K562 (cell line): Measurements from ENCODE around the gene AAR2. TPM values are rescaled to one million over a fixed set of nuclear protein-coding genes. Genes with fewer than 3 reads are reported as not detected.
A peak's percentile ranks its signal among the peaks of the same experiment; 100 is the strongest.

ENCODE experiments used
- ATAC-seq: fragments of 200-7000 bp; cut with Tn5 transposase; 3 replicates; pipeline ENCODE4 v1.9.1; 2020; ENCODE audit warnings: moderate library complexity
- BruUV-seq: library from RNA; stranded (reverse); fragments of 400-500 nt; replicated peaks from 2 replicates; lab custom pipeline; 2021; lab: Mats Ljungman, UMichigan
- CTCF ChIA-PET: fragments of 300-600 bp; formaldehyde crosslinking; extraction: SDS; loops from one replicate; lab custom pipeline; 2021; ENCODE audit warnings: low intra/inter-chr PET ratio; lab: Yijun Ruan, JAX
- POLR2A ChIA-PET: fragments of 300-600, 350-650 bp; sonication (Branson Sonifier 250); formaldehyde crosslinking; extraction: SDS; loops from one replicate; lab custom pipeline; 2021; ENCODE audit warnings: antibody characterized with exemption, inconsistent platforms; lab: Yijun Ruan, JAX
- DNase-seq, 4 experiments: peaks; one replicate each; pipeline versions ENCODE4 v3.0.0 to v3.0.0-alpha.2; 2011 to 2018; ENCODE audit warnings: low spot score in 3 of 4, mixed read lengths in 3 of 4; ENCODE audit errors: extremely low read depth in 1 of 4
- FAIRE-seq: peaks from 2 replicates; lab custom pipeline; 2011; peaks lifted over from hg19 to GRCh38; lab: Jason Lieb, UNC
- H2AFZ ChIP-seq: 2 replicates; pipeline ENCODE4 v1.6.0; 2011; ENCODE audit warnings: low read depth, low read length, control low read depth, inconsistent platforms
- H3K27ac ChIP-seq: fragments of 200-600 bp; 3 replicates; pipeline ENCODE4 v1.8.0; 2011; ENCODE audit warnings: low read depth, mild to moderate bottlenecking, control low read depth, inconsistent platforms, low read length, moderate library complexity, mixed read lengths; ENCODE audit errors: extremely low read depth
- H3K27me3 ChIP-seq, 2 experiments: fragments of 300-600 bp in 1 of 2; 2 replicates in 1 of 2; 3 replicates in 1 of 2; pipeline versions ENCODE4 v1.6.0 to v1.8.0; 2011; ENCODE audit warnings: inconsistent platforms in 2 of 2, low read length in 2 of 2, mild to moderate bottlenecking in 1 of 2, mixed read lengths in 1 of 2, moderate library complexity in 1 of 2; ENCODE audit not compliant: control insufficient read depth in 2 of 2, insufficient read depth in 2 of 2
- H3K36me3 ChIP-seq: fragments of 300-600 bp; 3 replicates; pipeline ENCODE4 v1.8.0; 2011; ENCODE audit warnings: mild to moderate bottlenecking, low read length, inconsistent platforms; ENCODE audit not compliant: control insufficient read depth, insufficient read depth
- H3K4me1 ChIP-seq, 2 experiments: fragments of 200-600 bp in 1 of 2; replicated peaks in 1 of 2; 2 replicates in 1 of 2; 3 replicates in 1 of 2; pipeline versions ENCODE4 v1.5.1 to v1.8.0; 2011; ENCODE audit warnings: inconsistent platforms in 2 of 2, low read length in 2 of 2, mild to moderate bottlenecking in 1 of 2, mixed read lengths in 1 of 2, moderate library complexity in 1 of 2; ENCODE audit not compliant: control insufficient read depth in 2 of 2, insufficient read depth in 2 of 2
- H3K4me2 ChIP-seq: 2 replicates; pipeline ENCODE4 v1.6.1; 2011; ENCODE audit warnings: low read length, control low read depth, inconsistent platforms, mixed read lengths; ENCODE audit not compliant: insufficient read depth
- H3K4me3 ChIP-seq: fragments of 200-600 bp; sonication (generic), shearing (Covaris generic); 2 replicates; pipeline ENCODE4 v1.5.1; 2016; ENCODE audit warnings: control low read depth, inconsistent platforms
- H3K79me2 ChIP-seq: fragments of 200-600 bp; 3 replicates; pipeline ENCODE4 v1.8.0; 2011; ENCODE audit warnings: low read length, inconsistent platforms; ENCODE audit not compliant: control insufficient read depth, insufficient read depth
- H3K9ac ChIP-seq, 2 experiments: 2 replicates each; pipeline versions ENCODE4 v1.6.0 to v1.6.1; 2011; ENCODE audit warnings: low read depth in 2 of 2, low read length in 2 of 2, control low read depth in 1 of 2, inconsistent platforms in 1 of 2, mild to moderate bottlenecking in 1 of 2, mixed read lengths in 1 of 2; ENCODE audit not compliant: insufficient read depth in 1 of 2
- H3K9me1 ChIP-seq: one replicate; pipeline ENCODE4 v1.6.0; 2011; ENCODE audit warnings: inconsistent platforms, mild to moderate bottlenecking, low read length, moderate library complexity; ENCODE audit not compliant: control insufficient read depth, insufficient read depth
- H3K9me3 ChIP-seq: replicated peaks from 2 replicates; pipeline ENCODE4 v1.5.1; 2011; ENCODE audit warnings: low read depth, low read length, inconsistent platforms; ENCODE audit not compliant: control insufficient read depth, insufficient read depth
- H4K20me1 ChIP-seq: replicated peaks from 2 replicates; pipeline ENCODE4 v1.6.1; 2011; ENCODE audit warnings: low read length, inconsistent platforms, mixed read lengths; ENCODE audit not compliant: control insufficient read depth, insufficient read depth
- ZNF507 ChIP-seq: conservative IDR thresholded peaks from 2 replicates; pipeline ENCODE4 v1.6.1; 2017; ENCODE audit warnings: missing genetic modification characterization, missing compliant biosample characterization
- WGBS: fragments of 100-300 bp; shearing (Covaris generic); methylation state at CpG from one replicate; pipeline ENCODE4 v1.1.6; 2016; ENCODE audit warnings: low coverage, mixed read lengths; ENCODE audit not compliant: insufficient coverage; ENCODE audit errors: missing lambda C conversion rate; 5-methylcytosine and 5-hydroxymethylcytosine counted together
- in situ Hi-C: fragments of 300-500 bp; cut with MboI; formaldehyde crosslinking; loops from 4 replicates; pipeline ENCODE4 v1.15.0; 2018; ENCODE audit warnings: inconsistent platforms, mixed read lengths
- intact Hi-C: fragments of 100-400 bp; cut with micrococcal nuclease; formaldehyde crosslinking; loops from 2 replicates; pipeline ENCODE4 v1.14.2; 2022
- polyA plus RNA-seq, 8 experiments: library from polyadenylated mRNA; depleted of rRNA in 4 of 8; stranded (reverse) in 5 of 8; unstranded in 3 of 8; fragments of >200 nt; fragmentation: Nextera tagmentation in 2 of 8; fragmentation: Illumina TruSeq in 1 of 8; extraction: Ambion mirVana in 2 of 8; extraction: Trizol in 1 of 8; gene quantifications; 2 replicates each; pipeline versions ENCODE4 v1.2.1 to v1.2.3, GENCODE V29; 2011 to 2014; ENCODE audit warnings: inconsistent platforms in 1 of 8, missing spikeins in 1 of 8
- total RNA-seq, 7 experiments: library from RNA; depleted of rRNA in 6 of 7; stranded (reverse); fragments of >200 nt in 6 of 7; fragmentation: Illumina TruSeq in 2 of 7; extraction: Trizol in 2 of 7; gene quantifications; 2 replicates each; pipeline versions ENCODE4 v1.2.1 to v1.2.3, GENCODE V29; 2011 to 2021; ENCODE audit warnings: low replicate concordance in 1 of 7
- TF ChIP-seq, protein P1 (sequence below), 3 experiments: IDR thresholded peaks in 2 of 3; conservative IDR thresholded peaks in 1 of 3; 2 replicates each; pipeline ENCODE4 v1.5.1; 2011 to 2012; ENCODE audit warnings: low read length in 3 of 3, mild to moderate bottlenecking in 3 of 3, control low read depth in 2 of 3, improper control_type of control experiment in 1 of 3, inconsistent platforms in 1 of 3, low read depth in 1 of 3, mixed read lengths in 1 of 3, moderate library complexity in 1 of 3; ENCODE audit not compliant: insufficient read depth in 2 of 3

Gene AAR2
- total and polyA plus RNA-seq, 9 of the 15 experiments (the other 6 are each of a cell fraction or from before 2014, with no cell fraction given), result 6.5 to 36.2 (median 24.7) TPM

DNA sequence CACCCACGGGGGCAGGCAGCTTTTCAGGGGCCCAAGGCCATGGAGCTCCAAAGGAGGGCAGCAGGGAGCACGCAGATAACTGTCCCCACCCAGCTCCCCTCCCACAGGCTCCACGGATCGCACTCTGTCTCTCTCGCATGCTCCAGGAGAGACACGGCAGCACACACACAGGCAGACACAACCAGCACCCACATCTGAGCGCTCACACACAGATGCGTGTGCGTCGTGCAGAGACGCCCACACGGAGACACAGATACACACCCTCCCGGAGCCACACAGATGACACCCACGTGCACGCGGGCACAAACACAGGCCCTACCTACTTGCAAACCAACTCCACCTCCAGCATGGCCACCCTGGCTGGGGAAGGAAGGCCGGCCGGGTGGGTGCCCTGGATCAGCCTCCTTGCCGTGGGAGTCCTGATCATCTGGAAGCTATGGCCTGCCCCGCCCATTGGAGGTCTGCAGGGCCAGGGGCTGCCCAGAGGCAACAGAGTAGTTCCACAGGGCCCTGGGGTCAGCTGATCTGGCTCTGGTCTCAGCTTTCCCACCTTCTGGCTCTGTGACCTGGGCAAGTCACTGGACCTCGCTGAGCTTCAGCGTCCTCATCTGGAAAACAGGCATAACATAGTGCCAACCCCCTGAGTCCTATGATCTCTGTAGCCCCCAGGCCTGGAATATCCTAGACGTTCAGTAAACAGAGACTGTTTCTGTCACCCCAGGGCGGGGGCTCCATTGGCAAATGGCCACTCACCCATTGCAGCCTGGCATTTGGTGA, 31.5 kb downstream of the AAR2 start:
- ATAC-seq (peak; percentile 71), DNase-seq (peak in 1 of 4 experiments; percentile 17), FAIRE-seq (no peak)
- Histone ChIP-seq H3K79me2 (no peaks in the 10 kb centered on the region), H3K4me1 (peaks cover 0 to 11% of the 10 kb centered on the region in 2 experiments; a peak in 2 of 5 replicates), H3K9ac (peak overlapping the region in 1 of 2 experiments; percentile 73; a peak in 1 of 4 replicates), H3K27ac (no peak overlapping the region), H4K20me1 (peaks cover 22% of the 10 kb centered on the region; the same call in 1 of the 2 replicates), H3K4me3 (no peak overlapping the region), H3K36me3 (no peaks in the 10 kb centered on the region), H3K9me3 (no peaks in the 10 kb centered on the region), H2AFZ (no peak overlapping the region), H3K4me2 (no peak overlapping the region), H3K27me3 (peaks cover 44 to 75% of the 10 kb centered on the region in 2 experiments; a peak in 4 of 5 replicates), H3K9me1 (no peaks in the 10 kb centered on the region)
- POLR2A ChIA-PET, result no interaction called here
- BruUV-seq, result no TSS peak
- no peak for TF ChIP-seq ZNF507 (tag)
- TF ChIP-seq, protein P1, sequence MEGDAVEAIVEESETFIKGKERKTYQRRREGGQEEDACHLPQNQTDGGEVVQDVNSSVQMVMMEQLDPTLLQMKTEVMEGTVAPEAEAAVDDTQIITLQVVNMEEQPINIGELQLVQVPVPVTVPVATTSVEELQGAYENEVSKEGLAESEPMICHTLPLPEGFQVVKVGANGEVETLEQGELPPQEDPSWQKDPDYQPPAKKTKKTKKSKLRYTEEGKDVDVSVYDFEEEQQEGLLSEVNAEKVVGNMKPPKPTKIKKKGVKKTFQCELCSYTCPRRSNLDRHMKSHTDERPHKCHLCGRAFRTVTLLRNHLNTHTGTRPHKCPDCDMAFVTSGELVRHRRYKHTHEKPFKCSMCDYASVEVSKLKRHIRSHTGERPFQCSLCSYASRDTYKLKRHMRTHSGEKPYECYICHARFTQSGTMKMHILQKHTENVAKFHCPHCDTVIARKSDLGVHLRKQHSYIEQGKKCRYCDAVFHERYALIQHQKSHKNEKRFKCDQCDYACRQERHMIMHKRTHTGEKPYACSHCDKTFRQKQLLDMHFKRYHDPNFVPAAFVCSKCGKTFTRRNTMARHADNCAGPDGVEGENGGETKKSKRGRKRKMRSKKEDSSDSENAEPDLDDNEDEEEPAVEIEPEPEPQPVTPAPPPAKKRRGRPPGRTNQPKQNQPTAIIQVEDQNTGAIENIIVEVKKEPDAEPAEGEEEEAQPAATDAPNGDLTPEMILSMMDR (IDR thresholded peaks at IDR 0.05 in 2 of 3, conservative IDR thresholded peaks at IDR 0.05 in 1 of 3; ENCODE audit: insufficient read depth in 2 of 3, low read depth in 1 of 3, low read length in 3 of 3), result peak; percentile 12 to 30 (median 24); a peak in 2 of 6 replicates
- CTCF ChIA-PET, result interaction anchor here (0.5 kb wide), 1 partner anchor 59 kb away, joined by 3 read pairs; no protein-coding TSS in a partner anchor
- in situ Hi-C loops, result no loop called here
- intact Hi-C loops, result no loop called here
- 5% methylated on average over 20 of the region's 24 CpGs for WGBS
